NOMO-1 (cell line): Measurements from ENCODE around the gene GTF3C4.

Experiments
- DNase-seq, 2 experiments: peaks; one replicate each; lab custom pipeline; 2025; ENCODE audit not compliant: unreplicated experiment in 2 of 2; lab: John Stamatoyannopoulos, UW

The GTF3C4 gene

GRCh38 chr9:132670457-132671391, at the start of gene GTF3C4:
TSS of gene GTF3C4 (plus strand) at chr9:132670464. CDS start at chr9:132670599, 135 bp downstream.
- DNase-seq = peak in 1 of 2 experiments; percentile 26

- DNase-seq = no peak
Observed at GRCh38 chr9:132622159-132622558, 48.1 kb upstream of the GTF3C4 start.

GRCh38 chr9:132626285-132626684, 44.0 kb upstream of the GTF3C4 start:
- DNase-seq = no peak

GRCh38 chr9:132627106-132627505, 43.2 kb upstream of the GTF3C4 start:
- no peak for DNase-seq

GRCh38 chr9:132627594-132627993, 42.7 kb upstream of the GTF3C4 start:
- DNase-seq = no peak

GRCh38 chr9:132628746-132629145, 41.5 kb upstream of the GTF3C4 start:
- DNase-seq = no peak

GRCh38 chr9:132630116-132630515, 40.1 kb upstream of the GTF3C4 start:
- DNase-seq = no peak

GRCh38 chr9:132630811-132631210, 39.5 kb upstream of the GTF3C4 start:
- no peak for DNase-seq

GRCh38 chr9:132631280-132631679, 39.0 kb upstream of the GTF3C4 start:
- no peak for DNase-seq

GRCh38 chr9:132631685-132632084, 38.6 kb upstream of the GTF3C4 start:
- no peak for DNase-seq

- no peak for DNase-seq
Observed at GRCh38 chr9:132632413-132633129, 37.7 kb upstream of the GTF3C4 start.

GRCh38 chr9:132634327-132634726, 35.9 kb upstream of the GTF3C4 start:
- no peak for DNase-seq

- no peak for DNase-seq
Observed at GRCh38 chr9:132637351-132637750, 32.9 kb upstream of the GTF3C4 start.

GRCh38 chr9:132637801-132638200, 32.5 kb upstream of the GTF3C4 start:
- no peak for DNase-seq

- no peak for DNase-seq
Observed at GRCh38 chr9:132638240-132638639, 32.0 kb upstream of the GTF3C4 start.

- no peak for DNase-seq
Observed at GRCh38 chr9:132639322-132639721, 30.9 kb upstream of the GTF3C4 start.

GRCh38 chr9:132641216-132641615, 29.0 kb upstream of the GTF3C4 start:
- no peak for DNase-seq

GRCh38 chr9:132644251-132644650, 26.0 kb upstream of the GTF3C4 start:
- no peak for DNase-seq

- no peak for DNase-seq
Observed at GRCh38 chr9:132645306-132645705, 25.0 kb upstream of the GTF3C4 start.

- DNase-seq = no peak
Observed at GRCh38 chr9:132645711-132646110, 24.6 kb upstream of the GTF3C4 start.

- no peak for DNase-seq
Observed at GRCh38 chr9:132646726-132647125, 23.5 kb upstream of the GTF3C4 start.

GRCh38 chr9:132647355-132647754, 22.9 kb upstream of the GTF3C4 start:
- no peak for DNase-seq
